ENCODE measurements around the gene MYORG.

The MYORG gene

DNA sequence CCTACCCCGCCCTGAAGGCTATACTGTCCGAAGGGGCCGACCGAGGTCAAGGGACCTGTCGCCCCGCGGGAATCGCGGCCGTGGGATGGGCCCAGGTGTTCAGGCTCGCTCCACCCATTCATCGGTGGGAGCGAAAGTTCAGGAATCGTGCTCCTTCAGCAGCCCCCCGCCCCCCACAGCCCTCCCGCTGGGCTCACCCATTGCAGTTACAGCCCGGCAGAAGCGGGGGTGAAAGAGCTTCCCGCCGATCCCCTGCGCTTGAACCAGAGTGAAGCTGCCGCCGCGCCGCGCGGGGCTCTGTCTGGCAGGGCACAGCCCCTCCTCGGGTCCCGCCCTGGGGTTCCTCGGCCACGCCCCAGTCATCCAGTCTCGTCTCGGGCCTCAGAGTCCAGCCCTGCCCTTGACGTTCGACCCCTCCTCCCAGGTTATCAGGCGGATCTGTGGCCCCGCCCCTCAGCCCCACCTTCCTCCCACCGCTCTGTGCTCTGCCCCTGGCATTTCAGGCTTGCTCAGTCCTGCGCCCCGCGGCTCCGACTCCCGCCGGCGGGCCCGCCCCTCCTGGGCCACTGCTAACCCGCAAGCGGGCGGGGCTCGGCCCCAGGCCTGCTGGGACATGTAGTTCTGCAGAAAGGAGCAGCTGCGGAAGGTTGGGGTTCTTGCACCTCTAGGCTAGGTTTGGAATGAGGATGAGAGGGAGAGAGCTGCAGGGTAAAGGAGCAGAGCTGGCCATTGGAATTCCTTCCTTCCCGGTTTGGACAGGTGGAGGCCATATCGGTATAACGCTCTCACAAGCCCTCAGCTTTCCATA lies at the start of gene MYORG:
MYORG (minus strand) TSS at position 303 of the 808 bp plus-strand sequence. CDS start 3,955 bp downstream, outside the sequence.
- peak; percentile 92 for DNase-seq (ENCODE audit: low read depth)

DNA sequence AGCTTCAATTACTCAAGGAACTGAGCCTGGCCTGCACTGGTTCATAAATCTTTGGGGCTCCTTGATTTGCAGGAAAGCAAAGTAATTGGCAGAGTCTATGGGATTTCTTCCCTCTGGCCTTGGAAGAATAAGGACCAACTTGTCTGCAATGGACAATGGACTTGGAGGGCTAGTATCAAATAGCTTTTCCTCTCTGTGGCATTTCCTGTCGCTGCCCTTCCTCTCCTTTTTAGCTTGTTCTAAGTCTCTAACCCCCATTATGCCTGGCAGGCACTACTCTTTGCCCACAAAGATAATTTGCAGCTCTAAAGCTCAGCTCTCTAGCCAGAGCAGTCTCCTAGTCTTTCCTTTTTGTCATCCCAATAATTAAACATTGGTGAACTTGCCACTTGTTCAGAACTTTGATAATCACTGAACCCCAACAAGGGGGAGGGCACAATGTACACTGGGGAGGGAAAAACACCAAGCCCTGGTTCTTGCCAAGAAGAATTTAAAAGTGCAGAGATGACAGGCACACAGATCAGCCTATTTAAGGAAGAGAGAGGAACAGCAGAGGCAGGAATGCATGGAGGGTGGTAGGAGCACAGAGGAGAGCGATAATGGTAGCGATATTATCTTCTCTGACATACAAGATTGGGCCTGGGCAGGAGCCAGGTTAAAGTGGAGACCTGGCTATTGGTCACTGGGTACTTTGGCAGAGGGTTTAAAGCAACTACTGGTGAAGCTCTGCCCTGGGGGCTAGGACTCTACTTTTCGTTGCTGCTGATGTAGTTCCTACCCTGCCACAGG lies 43.2 kb upstream of the MYORG start:
- no peak for DNase-seq (ENCODE audit: low read depth)

DNA sequence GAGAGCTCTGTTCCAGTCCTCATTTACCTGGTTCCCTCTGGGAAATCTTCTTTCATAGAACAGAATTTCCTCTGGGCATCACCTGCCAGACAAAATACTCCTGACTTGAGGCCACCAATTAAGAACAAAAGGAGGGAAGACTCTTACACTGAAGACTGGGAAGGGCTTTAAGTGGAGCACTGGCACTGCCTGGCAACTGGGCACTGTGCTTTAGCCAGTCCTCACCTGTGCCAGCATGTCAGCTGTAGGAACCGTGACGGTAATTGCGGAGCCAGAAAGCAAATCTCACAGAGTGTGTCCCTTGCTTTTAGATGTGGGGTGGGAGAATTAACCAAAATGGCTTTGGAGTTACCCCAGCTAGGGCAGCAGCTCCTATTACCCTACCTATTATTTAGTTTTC lies 41.0 kb upstream of the MYORG start:
- no peak for DNase-seq (ENCODE audit: low read depth)

DNA sequence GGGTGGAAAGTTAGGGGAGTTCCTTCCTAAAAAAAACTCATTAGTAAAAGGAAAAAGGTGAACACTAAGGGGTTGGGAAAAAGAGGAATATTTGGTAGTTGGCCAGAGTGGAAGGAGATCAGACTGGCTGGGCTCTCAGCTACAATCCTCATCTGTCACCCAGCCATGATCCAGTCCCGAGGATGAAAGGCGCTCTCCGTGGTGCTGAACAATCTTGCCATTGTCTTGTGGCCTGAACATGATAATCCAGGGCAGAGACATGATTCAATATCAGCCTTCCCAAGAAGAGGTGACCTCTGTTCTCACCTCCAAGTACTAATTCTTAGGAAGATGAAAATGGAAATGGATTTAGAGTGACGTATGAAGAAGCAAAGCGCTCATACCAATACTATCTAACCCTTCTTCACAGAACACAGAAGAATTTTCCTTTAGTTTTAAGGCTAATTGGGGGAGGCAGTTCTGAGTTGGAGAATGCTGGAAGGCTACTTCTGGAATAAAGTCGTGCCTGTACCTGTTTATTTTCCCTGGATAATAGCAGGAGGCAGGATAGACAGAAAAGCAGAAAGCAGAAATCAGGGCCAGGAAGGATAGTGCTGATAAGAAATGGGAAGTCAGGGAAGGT lies 36.6 kb upstream of the MYORG start:
- DNase-seq (ENCODE audit: low read depth): no peak

DNA sequence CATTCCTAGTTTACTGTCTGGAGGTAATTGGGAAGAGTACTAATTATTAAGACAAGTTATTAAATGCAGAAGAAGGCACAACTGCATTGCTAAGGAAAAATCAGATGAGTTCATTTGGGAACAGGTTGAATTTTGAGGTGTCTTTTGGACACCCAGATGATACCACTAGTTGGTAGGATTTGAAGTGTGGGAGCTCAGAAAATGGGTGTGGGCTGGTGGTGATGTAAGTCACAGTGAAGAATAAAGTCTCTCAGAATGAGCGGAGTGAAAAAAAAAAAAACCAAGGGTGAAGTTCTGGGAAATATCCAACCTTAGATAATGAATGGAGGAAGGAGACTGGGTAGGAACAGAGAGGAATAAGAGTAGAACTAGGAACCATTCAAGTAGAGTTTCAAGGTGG lies 35.6 kb upstream of the MYORG start:
- DNase-seq (ENCODE audit: low read depth): no peak

DNA sequence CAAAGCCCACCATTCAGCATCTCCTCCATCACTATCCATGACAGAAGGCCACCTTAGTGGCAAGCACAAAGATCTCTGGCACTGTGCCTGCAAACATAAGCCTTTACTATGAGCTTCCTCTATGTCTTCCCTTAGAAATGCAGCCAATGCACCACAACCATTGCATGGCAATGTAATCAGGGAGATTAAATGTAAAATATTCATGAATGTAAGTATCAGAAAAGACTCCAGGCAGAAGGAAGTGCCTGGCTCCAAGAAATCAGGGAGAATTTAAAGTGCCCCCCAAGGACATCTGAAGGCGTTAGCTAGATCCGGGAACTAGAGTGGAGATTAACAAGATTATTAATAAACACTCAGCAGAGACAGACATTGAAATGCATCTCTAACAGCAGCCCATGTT lies 32.5 kb upstream of the MYORG start:
- DNase-seq (ENCODE audit: low read depth): no peak

DNA sequence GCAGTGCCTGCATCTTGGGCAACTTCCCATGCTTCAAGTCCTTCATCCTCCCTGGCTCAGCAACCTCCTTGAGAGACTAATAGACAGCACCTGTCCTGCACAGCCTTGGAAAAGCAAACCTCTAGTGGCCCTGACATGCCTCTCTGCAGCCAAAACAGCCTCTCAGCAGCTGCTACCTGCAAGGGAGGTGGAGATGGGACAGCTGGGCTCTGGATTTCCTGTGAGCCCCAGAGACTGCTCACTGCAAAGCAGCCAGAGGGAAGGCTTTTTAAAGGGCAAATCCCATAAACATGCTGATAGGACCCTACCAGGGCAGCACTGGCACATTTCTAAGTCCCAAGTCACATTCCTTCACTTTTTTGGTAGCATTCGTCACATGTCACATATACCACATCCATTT lies 31.5 kb upstream of the MYORG start:
- no peak for DNase-seq (ENCODE audit: low read depth)

DNA sequence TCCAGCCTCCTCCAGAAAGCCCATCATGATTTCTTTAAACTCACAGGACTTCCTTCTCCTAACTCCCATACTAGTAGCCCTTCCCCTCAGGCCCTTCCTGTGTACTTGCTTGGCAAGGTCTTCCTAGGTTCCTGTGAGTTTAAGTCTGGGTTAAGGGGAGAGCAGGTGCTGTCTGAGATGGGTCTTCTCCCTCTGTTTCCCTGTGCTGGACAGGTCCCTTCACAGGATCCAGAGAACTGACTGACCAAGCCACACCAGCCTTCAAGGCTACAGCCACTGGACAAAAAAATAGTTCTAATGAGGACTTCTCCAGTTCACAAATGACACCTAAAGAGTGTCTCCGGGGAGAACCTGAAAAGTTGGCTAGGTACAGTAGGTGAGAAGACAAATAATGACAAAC lies 29.5 kb upstream of the MYORG start:
- no peak for DNase-seq (ENCODE audit: low read depth)

DNA sequence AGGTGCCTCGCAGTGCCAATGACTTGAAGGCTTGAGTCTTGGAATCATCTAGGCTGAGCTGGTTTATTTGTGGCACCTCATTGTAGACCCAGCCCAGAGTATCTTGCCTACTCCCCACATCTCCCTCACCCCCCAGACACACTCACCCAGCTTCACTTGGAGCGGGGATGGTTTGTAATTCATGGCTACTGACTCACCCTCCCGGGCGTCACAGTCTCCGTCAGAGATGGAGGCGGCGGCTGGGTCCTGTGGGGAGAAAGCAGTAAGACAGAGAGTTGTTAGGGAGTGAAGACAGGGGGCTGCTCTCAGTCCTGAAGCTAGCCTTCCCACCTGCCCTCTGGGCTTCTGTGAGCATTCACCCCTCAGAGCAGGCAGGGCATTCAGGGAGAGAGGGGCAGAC lies 29.0 kb upstream of the MYORG start:
- no peak for DNase-seq (ENCODE audit: low read depth)

DNA sequence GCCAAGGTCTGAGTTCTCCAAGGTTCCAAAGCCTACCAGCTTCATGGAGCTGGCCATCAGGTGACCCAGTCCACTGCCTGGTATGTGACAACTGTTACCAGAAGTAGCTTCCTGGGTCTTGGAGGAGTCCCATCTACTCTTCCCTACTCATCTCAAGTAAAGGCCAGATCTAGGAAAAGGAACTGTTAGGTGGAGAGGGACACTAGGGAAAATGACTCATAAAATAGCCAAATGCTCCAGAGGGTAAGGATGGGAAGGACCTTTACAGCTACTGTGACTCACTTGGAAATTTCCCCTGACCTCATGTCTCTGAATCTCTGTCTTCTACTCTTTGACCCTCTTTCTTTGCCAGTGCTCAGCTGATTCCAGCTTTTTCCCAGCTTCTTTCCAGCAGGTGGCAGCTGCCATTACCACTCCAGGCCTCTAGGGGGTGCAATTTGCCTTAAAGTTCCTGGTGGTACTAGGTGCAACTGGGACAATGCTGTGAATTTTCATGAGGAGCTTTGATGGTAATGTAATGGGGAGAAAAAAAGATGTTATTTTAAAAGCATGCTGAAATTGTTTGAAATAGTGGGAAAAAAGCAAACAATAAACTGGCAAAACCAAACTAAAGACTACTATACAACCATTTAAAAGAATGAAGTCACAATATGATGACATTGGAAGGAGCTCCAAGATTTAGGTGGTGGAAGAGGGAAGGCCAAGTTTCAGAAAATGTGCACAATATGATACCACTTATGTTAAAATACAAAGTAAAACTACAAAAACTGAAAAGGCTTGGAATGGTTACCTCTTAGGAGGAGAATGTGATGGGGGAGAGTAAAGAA lies 27.1 kb upstream of the MYORG start:
- DNase-seq (ENCODE audit: low read depth): no peak

DNA sequence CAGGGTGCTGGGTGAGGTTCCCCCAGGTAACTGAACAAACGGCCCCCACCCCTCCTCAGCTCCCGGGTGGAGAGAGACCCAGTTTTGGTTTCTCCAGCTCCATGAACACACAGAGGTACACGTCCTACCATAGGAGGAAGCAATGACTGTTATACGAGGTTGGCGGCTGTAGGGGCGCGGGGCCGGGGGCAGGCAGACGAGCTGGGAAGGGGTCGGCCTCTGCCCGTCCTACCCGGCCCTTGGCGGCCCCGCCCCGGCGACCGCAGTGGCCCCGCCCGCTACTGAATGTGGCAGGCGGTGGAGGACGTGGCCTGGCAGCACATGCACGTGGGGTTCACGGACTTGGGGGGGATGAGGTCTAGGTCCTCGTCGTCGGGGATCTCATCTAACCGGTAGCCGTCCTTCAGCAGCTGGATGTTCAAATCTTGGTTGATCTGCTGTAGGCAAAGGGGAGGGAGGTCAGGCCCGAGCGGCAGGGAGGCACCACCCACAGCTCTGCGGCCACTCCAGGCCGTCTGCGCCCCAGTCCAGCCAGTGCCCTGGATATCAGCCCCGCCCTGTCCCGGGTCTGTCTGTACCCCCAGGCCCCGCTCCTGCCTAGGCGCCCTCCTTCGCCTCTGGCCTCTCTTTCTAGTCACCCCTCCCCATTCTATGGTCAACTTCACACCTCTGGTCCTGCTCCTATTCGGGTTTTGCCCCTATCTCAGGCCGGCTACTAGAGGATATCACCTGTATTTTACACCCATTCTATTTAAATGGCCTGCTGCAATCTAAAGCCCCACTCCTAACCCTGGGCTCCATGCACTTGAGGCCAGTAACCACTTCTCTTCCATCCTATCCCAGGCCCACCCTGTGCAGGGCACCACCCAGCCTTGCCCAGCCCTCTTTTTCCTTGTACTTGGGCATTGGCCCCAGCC lies 24.2 kb upstream of the MYORG start:
- DNase-seq (ENCODE audit: low read depth): no peak

DNA sequence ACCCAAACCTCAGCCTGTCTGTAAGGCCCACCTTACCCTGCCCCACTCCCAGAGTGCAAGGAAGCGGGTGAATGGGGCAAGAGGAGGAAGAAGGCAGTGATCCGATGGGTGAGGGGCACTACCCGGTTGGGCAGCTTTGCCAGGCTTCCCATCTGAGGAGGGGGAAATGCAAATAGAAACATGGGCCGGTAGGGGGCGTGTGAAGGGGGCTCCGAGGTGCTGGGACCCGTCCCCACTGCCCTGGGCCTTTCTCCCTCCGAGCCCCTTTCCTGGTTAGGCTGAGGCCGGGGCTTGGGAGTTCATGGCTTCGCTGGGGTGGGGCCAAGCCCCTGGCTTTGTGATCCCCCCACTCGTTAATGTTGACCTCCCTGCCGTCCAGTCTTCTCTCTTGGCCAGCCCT lies 23.6 kb upstream of the MYORG start:
- DNase-seq (ENCODE audit: low read depth): no peak

DNA sequence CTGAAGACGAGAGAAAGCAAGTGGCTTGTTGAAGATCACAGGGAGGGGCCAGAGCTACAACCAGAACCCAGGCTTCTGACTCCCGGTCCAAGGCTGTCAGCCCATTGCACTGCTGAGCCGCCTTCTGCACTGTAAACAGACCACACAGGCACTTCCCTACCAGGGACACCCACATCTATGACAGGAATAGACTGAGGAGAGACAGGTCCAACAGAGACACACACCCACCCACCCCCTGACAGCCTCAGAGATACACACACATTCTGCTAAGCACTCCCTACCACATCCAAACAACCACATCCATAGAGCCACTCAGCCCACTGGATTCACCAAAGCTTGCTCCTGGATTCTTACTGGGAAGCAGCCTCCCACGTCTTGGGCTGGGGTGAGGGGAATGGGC lies 23.0 kb upstream of the MYORG start:
- no peak for DNase-seq (ENCODE audit: low read depth)

DNA sequence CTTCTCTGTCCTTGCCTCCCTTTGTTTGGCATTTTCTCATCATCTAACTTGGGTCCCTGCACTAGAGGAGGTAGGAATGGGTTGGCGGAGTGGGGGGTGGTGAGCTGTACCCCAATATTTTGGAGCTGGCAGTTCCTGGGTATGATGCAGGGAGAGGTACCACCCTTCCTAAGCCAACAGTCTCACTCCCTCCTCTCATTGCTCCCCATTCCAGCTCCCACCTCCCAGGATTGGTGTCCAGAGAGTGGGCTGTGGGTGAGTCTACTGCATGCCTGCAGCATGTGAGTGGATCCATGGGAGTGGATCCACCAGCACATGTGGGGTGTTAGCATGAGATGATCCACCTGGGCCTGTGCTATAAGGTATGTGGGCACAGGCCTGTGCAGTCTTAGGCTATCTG lies 22.2 kb upstream of the MYORG start:
- no peak for DNase-seq (ENCODE audit: low read depth)

DNA sequence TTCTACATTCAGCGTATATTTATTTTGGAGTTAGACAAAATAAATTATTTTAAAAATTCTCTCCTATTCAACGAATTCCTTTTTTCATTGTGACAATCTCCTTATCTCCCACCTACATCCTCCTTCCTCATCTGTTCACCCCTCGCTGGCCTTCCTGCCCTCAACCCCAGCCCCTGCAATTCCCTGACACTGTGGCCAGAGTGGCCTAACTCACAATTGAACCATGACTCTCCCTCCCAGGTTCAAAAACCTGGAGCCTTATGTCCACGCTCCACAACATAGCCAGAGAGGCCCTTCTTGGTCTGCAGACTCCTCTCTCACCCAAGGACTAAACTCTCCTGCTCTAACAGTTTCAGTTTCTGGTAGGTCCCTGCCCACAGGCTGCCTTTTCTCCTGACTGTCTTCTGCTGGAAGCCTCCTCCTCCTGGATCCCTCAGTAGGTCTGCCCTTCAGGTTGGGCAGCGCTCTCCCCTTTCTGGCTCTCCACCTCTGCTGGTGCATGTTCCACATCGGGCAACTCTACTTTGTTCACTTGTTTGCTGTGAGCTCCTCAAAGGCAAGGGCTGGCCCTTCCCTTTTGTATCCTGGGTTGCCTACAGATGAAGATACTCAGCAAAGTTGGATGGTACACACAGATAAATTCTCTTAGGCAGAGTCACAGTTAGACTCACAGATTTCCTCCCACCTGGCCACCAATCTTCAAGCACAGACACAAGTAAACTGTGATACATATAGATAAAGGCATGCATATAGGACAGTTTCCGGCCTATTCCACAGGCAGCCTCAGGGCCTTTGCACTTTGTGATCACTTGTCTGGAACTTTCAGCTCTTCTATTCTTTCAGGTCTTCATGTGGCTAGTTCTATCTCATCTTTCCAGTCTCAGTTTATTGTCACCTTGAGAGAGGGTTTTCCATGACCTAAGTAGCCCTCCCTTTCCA lies 19.8 kb upstream of the MYORG start:
- DNase-seq (ENCODE audit: low read depth): no peak

DNA sequence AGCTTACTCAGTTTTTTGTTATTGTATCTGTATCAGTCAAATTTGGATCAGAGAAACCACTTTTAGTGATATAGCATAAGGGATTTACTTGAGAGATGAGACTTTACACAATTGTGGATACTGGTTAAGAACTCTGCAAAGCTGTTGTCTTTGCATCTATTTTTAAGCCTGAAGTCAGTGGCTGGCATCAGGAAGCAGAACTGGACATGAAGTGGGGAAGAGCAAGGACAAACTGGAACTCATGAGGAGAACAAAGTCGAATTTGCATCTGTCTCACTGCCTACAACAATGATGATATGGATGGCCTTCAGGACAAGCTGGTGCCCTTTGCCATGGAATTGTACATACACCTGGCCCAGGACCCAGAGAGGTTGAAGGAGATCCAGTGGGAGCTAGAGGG lies 15.8 kb upstream of the MYORG start:
- no peak for DNase-seq (ENCODE audit: low read depth)

DNA sequence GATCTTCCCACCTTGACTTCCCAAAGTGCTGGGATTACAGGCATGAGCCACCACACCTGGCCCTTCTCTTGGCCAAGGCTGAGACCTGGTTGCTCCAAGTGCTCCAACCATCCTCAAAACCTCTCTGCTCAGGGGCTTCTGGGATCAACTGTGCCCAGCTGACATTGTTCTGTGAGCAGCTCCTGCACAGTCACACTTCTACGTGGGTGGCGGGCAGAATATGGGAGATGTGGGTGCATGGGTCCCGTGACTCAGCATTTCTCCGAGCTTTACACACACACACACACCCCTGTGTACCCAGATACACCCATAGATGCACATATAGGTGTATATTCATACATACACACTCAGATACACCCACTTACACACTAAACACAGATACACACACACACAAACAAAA lies 10.5 kb upstream of the MYORG start:
- no peak for DNase-seq (ENCODE audit: low read depth)

DNA sequence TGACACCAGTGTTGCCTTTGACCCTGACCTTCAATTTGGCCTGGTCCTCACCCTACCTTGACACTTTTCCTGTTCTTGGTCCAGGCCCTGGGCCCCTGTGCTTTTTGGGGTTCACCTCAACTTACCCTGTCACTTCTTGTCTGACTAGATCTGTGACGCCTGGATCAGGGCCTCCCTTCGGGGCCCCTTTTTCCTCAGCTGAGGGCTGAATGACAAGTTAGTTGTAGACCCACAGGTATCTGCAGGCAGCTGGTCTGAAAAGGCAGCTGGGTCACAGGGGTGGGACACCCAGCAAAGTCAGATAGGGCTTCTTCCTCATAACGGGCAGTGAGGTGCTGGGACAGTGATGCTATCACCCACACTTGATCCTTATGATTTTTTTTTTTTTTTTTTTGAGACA lies 10.0 kb upstream of the MYORG start:
- DNase-seq (ENCODE audit: low read depth): no peak

DNA sequence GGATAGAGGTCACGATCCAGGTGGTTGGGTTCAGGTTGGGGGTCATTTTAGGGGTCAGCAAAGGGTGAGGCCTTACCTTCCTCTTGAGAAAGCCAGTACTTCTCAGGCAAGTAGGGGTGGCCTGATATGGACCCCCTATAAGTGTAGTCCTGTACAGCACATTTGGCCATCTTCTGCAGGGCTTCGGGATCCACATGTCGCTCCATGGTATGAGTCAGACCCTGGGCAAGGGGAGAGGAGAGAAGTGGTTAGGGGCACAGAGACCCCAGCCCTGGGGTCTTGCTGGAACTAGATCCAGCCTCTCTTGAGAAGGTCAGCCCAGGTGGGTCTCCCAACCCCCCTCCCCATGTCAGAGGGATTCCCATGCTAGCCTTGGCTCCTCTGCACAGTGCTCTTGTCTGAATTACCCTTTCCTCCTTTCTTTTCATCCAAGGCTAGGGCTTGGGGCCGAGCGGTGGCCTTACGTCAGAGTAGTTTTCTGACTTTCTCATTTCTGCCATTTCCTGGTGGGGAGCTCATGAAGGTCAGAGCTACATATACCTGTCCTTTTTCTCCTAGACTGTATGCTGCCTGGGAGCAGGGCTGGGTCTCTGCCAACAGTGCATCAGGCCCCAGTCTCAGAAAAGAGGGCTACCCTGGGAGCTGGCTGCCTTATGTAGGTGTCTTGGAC lies 9.0 kb upstream of the MYORG start:
- no peak for DNase-seq (ENCODE audit: low read depth)
